Cardiac muscle cell (in vitro differentiated cells and primary cell): ENCODE results near the gene POFUT2. TPM values are rescaled to one million over a fixed set of nuclear protein-coding genes. Genes with fewer than 3 reads are reported as not detected.

ENCODE experiments used
- DNase-seq, 2 donors: peaks; one replicate each; pipeline versions ENCODE4 v3.0.0 to v3.0.0-alpha.2; 2010 to 2017; ENCODE audit warnings: low read depth in 1 of 2, low spot score in 1 of 2
- H3K27ac ChIP-seq: fragments of 200-600 bp; sonication (generic); 2 replicates; pipeline ENCODE4 v1.5.1; 2016
- H3K27me3 ChIP-seq: fragments of 200-600 bp; sonication (generic); 2 replicates; pipeline ENCODE4 v1.6.0; 2016; ENCODE audit warnings: control low read depth
- H3K36me3 ChIP-seq: fragments of 200-600 bp; sonication (generic); 2 replicates; pipeline ENCODE4 v1.5.1; 2016; ENCODE audit warnings: control low read depth
- H3K4me1 ChIP-seq: fragments of 200-600 bp; sonication (generic); 2 replicates; pipeline ENCODE4 v1.8.1; 2017; ENCODE audit warnings: low read depth, mild to moderate bottlenecking, mixed run types
- H3K4me3 ChIP-seq: fragments of 200-600 bp; sonication (generic); 2 replicates; pipeline ENCODE4 v1.5.1; 2016; ENCODE audit warnings: mild to moderate bottlenecking
- H3K9me3 ChIP-seq: fragments of 200-600 bp; sonication (generic); 2 replicates; pipeline ENCODE4 v1.5.1; 2017; ENCODE audit warnings: low read depth, mild to moderate bottlenecking, control low read depth
- polyA plus RNA-seq: library from polyadenylated mRNA; unstranded; fragments of >200 nt; fragmentation: Nextera tagmentation; extraction: Ambion mirVana; gene quantifications from 2 replicates; pipeline ENCODE4 v1.2.1, GENCODE V29; 2016
- total RNA-seq: library from RNA; depleted of rRNA; stranded (reverse); fragments of >200 nt; gene quantifications from 2 replicates; pipeline ENCODE4 v1.2.3, GENCODE V29; 2016
- TF ChIP-seq, protein P1 (sequence below): IDR thresholded peaks from 2 replicates; pipeline ENCODE4 v1.5.1; 2012; ENCODE audit warnings: low read depth, mild to moderate bottlenecking, low read length

The POFUT2 gene
- total and polyA plus RNA-seq, 2 experiments from 2014 or later = 46.1 to 46.8 TPM

DNA sequence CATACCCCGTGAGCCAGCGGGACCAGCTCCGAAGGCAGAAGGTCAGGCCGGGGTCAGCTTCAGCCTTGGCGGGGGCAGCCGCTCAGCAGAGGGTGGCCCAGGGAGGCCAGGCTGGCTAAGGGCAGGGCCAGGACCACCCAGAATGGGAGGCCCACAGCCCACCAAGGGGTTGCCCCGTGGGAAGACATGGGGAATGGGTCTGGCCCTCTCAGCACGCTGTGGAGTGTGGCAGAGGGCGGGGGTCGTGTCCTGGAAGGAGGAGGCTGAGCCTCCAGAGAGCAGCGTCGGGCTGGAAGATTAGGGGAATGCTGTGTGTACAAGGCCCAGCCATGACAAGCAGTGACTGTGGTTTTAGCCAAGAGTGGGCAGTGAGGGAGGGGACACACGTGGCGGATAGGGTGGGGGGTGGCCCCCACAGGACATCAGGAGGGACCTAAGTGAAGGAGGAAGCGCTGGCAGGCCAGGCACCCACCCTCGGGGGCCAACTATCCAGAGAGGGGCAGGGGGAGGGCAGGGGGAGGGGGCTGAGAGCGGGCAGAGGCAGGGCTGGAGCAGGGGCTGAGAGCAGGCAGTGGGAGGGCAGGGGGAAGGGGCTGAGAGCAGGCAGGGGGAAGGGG, 43.9 kb upstream of the POFUT2 start:
- Histone ChIP-seq H3K27me3 (no peaks in the 10 kb centered on the region), H3K4me1 (peaks cover 24% of the 10 kb centered on the region), H3K27ac (peak overlapping the region; percentile 55), H3K9me3 (no peaks in the 10 kb centered on the region), H3K4me3 (no peak overlapping the region), H3K36me3 (no peaks in the 10 kb centered on the region)
- no peak for DNase-seq
- TF ChIP-seq, protein P1, sequence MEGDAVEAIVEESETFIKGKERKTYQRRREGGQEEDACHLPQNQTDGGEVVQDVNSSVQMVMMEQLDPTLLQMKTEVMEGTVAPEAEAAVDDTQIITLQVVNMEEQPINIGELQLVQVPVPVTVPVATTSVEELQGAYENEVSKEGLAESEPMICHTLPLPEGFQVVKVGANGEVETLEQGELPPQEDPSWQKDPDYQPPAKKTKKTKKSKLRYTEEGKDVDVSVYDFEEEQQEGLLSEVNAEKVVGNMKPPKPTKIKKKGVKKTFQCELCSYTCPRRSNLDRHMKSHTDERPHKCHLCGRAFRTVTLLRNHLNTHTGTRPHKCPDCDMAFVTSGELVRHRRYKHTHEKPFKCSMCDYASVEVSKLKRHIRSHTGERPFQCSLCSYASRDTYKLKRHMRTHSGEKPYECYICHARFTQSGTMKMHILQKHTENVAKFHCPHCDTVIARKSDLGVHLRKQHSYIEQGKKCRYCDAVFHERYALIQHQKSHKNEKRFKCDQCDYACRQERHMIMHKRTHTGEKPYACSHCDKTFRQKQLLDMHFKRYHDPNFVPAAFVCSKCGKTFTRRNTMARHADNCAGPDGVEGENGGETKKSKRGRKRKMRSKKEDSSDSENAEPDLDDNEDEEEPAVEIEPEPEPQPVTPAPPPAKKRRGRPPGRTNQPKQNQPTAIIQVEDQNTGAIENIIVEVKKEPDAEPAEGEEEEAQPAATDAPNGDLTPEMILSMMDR = no peak

DNA sequence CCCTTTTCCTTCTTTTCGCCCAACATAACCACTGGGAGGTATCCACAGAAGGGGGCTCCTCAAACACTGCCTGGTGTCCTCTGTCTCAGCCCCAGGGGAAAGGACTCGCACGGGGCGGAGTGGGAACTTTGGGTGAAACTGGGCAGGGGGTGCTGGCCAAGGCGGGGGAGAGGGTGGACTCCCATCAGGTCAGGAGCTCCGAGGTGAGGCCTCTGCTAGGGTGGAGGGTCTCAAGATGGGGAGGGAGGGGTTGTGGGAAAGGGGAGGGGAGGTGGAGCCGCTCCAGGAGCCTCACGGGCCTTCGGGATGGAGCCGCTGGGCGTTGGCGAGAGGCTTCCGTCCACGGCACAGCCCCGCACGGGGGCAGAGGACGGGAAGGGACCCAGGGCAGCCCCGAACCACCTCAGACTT, 43.2 kb upstream of the POFUT2 start:
- no peak for DNase-seq
- Histone ChIP-seq H3K4me1 (peaks cover 24% of the 10 kb centered on the region), H3K27ac (peak overlapping the region; percentile 26), H3K4me3 (no peak overlapping the region), H3K36me3 (no peaks in the 10 kb centered on the region), H3K9me3 (no peaks in the 10 kb centered on the region), H3K27me3 (no peaks in the 10 kb centered on the region)
- TF ChIP-seq, protein P1 = no peak

DNA sequence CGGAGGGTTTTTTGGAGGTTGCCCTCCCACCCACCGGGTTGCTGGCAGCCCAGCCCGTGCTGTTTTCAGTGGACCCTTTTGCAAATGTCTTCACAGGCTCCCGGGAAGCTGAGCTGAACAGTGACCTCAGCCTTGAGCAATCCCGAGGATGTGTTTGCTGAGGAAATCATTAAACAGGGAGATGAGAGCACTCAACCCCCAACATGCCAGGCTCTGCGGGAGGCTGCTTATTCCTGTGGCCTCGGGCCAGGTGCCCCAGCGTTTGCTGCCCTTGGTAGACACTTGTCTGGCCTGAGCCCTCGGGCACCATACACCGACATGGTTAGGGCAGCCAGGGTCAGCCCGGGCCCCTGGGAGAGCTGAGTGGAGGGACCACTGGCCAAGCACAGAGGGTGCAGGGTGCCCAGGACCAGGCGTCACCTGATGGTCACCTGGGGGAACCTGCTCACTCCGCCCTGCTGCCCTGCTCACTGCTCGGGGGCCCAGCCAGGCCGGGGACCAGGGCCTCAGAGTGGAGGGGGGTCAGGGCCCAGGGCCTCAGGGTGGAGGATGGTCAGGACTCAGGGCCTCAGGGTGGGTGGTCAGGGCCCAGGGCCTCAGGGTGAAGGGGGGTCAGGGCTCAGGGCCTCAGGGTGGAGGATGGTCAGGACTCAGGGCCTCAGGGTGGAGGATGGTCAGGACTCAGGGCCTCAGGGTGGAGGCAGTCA, 42.5 kb upstream of the POFUT2 start:
- no peaks in the 10 kb centered on the region for H3K27me3 ChIP-seq
- H3K27ac ChIP-seq = peak overlapping the region; percentile 26
- peak in 1 of 2 donors; percentile 88 for DNase-seq

DNA sequence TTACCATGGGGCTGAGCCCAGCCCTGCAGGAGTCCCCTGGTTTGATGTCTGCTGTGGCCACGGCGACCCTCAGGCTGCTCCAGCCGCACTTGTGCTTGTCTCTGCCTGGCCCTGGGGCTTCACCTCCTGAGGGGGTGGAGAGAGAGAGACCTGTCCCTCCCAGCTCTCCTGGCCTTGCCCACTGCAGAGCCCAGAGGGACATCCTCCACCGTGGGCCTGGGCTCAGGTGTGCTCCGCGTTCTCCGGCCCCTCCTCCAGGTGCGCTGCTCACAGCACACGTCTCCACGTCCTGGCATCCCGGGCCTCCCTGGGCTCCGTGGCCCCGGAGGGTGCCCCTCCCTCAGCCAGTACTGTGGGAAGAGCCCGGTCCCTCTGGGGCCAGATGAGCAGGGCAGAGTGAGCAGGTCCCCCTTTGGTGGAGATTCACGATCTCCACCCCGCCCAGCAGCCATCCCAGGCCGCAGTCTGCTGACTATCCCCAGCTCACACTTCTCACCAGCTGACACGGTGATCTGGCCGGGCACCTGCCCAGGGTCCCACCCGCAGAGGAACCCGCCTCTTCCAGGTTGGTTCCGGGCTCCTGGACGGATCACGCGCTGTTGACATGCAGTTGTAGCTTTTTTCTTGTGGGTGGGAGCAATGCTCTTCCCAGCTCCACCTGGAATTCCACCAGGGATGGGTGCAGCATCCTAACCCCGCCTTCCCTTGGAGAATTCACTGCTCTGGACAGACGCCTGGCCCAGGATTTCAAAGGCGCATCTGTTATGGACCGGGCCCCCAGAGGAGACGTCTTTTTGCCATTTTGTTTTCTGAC, 41.8 kb upstream of the POFUT2 start:
- peak overlapping the region; percentile 34 for H3K27ac ChIP-seq
- no peak overlapping the region for H3K4me3 ChIP-seq
- no peaks in the 10 kb centered on the region for H3K36me3 ChIP-seq
- TF ChIP-seq, protein P1 = no peak
- H3K4me1 ChIP-seq = peaks cover 24% of the 10 kb centered on the region
- no peak for DNase-seq
- H3K9me3 ChIP-seq = no peaks in the 10 kb centered on the region
- H3K27me3 ChIP-seq = no peaks in the 10 kb centered on the region

More for the DNA sequence above, 42.5 kb upstream of the POFUT2 start:
- H3K4me3 ChIP-seq = no peak overlapping the region
- TF ChIP-seq, protein P1 = no peak
- peaks cover 24% of the 10 kb centered on the region for H3K4me1 ChIP-seq
- H3K36me3 ChIP-seq = no peaks in the 10 kb centered on the region
- no peaks in the 10 kb centered on the region for H3K9me3 ChIP-seq

DNA sequence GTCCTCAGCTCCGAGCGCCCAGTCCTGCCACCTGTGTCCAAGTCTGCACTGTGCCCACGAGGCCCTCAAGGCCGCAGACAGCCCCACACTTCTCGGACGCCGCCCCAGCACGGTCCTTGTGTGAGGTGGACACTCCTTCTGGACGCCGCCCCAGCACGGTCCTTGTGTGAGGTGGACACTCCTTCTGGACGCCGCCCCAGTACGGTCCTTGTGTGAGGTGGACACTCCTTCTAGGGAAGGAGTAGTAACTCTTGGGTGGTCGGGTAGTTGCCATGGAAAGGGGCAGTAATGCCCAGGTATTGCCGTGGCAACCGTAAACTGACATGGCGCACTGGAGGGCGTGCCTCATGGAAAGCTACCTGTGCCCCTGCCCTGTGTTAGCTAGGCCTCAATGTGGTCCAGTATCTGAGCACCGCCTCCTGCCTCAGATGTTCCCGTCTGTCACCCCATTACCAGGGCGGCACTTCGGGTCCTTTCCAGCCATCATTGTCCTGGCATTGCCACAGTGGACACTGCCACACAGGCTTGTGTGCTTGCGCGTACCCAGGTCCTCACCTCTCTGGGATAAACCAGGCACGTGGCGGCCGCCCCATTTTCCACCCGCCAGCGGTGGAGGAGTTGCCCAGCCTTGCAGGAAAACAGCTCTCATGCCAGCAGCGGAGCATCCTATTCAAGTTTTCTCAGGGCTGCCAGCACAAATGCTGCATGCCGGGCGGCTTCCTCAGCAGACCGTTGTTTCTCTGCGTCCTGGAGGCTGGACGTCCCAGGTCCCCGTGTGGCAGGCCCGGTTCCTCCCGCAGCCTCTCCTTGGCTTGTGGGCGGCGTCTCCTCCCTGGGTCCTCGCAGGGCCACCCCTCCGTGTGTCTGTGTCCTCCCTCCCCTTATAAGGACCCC, 40.8 kb upstream of the POFUT2 start:
- no peak for DNase-seq
- TF ChIP-seq, protein P1 = no peak
- H3K27me3 ChIP-seq = no peaks in the 10 kb centered on the region
- H3K27ac ChIP-seq = peak overlapping the region; percentile 34
- H3K9me3 ChIP-seq = no peaks in the 10 kb centered on the region
- H3K4me1 ChIP-seq = peaks cover 24% of the 10 kb centered on the region
- H3K4me3 ChIP-seq = no peak overlapping the region
- H3K36me3 ChIP-seq = no peaks in the 10 kb centered on the region
